ENCODE data around the gene DAND5.
"Not testable (repeated sequence)": the region's sequence is repeated elsewhere in the genome, so short reads cannot be mapped to it uniquely, and the experiment has no call there.

The DAND5 gene

GRCh38 chr19:12970070-12970820 lies 869 bp downstream of the DAND5 start:
- DNase-seq = no peak

GRCh38 chr19:12973236-12973635 lies 3.9 kb downstream of the DAND5 start:
- DNase-seq = no peak

GRCh38 chr19:12974301-12975220 lies 5.2 kb downstream of the DAND5 start:
- no peak for DNase-seq

GRCh38 chr19:12975221-12975741 lies 5.9 kb downstream of the DAND5 start:
- DNase-seq = no peak

GRCh38 chr19:12976109-12976508 lies 6.7 kb downstream of the DAND5 start:
- DNase-seq = not testable (repeated sequence)

- DNase-seq = no peak
These were observed 10.6 kb downstream of the DAND5 start for GRCh38 chr19:12979974-12980373.

GRCh38 chr19:12982648-12983047 lies 13.3 kb downstream of the DAND5 start:
- no peak for DNase-seq

GRCh38 chr19:12983091-12983490 lies 13.7 kb downstream of the DAND5 start:
- no peak for DNase-seq

- peak; percentile 81 for DNase-seq
These were observed 14.3 kb downstream of the DAND5 start for GRCh38 chr19:12983542-12984142.

GRCh38 chr19:12984143-12984627 lies 14.8 kb downstream of the DAND5 start:
- DNase-seq = no peak

GRCh38 chr19:12984683-12985048 lies 15.3 kb downstream of the DAND5 start:
- no peak for DNase-seq

- no peak for DNase-seq
These were observed 15.8 kb downstream of the DAND5 start for GRCh38 chr19:12985049-12985776.

GRCh38 chr19:12986726-12987125 lies 17.4 kb downstream of the DAND5 start:
- DNase-seq = no peak

GRCh38 chr19:12987190-12987589 lies 17.8 kb downstream of the DAND5 start:
- DNase-seq = no peak

- DNase-seq = no peak
These were observed 18.4 kb downstream of the DAND5 start for GRCh38 chr19:12987781-12988180.

GRCh38 chr19:12990431-12990830 lies 21.1 kb downstream of the DAND5 start:
- no peak for DNase-seq

- DNase-seq = no peak
These were observed 21.5 kb downstream of the DAND5 start for GRCh38 chr19:12990853-12991252.

- DNase-seq = no peak
These were observed 21.9 kb downstream of the DAND5 start for GRCh38 chr19:12991296-12991695.

- no peak for DNase-seq
These were observed 23.4 kb downstream of the DAND5 start for GRCh38 chr19:12992729-12993128.

GRCh38 chr19:12993562-12993961 lies 24.2 kb downstream of the DAND5 start:
- DNase-seq = no peak

GRCh38 chr19:12994701-12995595 lies 25.6 kb downstream of the DAND5 start, which contains the start of gene NFIX:
Gene NFIX (plus strand): TSS chr19:12995475. CDS start chr19:12995838, 363 bp downstream.
- DNase-seq = peak; percentile 72
